Left lung (tissue), 10 donors: ENCODE data around the gene YIF1A. TPM values are rescaled to one million over a fixed set of nuclear protein-coding genes. Genes with fewer than 3 reads are reported as not detected.
A peak's percentile ranks its signal among the peaks of the same experiment; 100 is the strongest.

Experiments used
- ATAC-seq: fragments of 200-7000 bp; cut with Tn5 transposase; one replicate; pipeline ENCODE4 v1.9.1; 2020; ENCODE audit warnings: moderate library complexity
- DNase-seq, 4 donors: peaks; one replicate each; pipeline ENCODE4 v3.0.0-alpha.2; 2013 to 2020
- H3K27ac ChIP-seq, 2 donors: fragments of 200-600 bp; sonication (generic) in 1 of 2; one replicate each; pipeline versions ENCODE4 v1.5.0 to v1.8.0; 2020 to 2021
- H3K27me3 ChIP-seq, 2 donors: fragments of 200-600 bp; sonication (generic) in 1 of 2; one replicate each; pipeline versions ENCODE4 v1.5.0 to v1.8.0; 2020 to 2021
- H3K36me3 ChIP-seq, 2 donors: fragments of 200-600 bp; sonication (generic) in 1 of 2; one replicate each; pipeline versions ENCODE4 v1.5.0 to v1.8.0; 2020 to 2021
- H3K4me1 ChIP-seq, 2 donors: fragments of 200-600 bp; one replicate each; pipeline ENCODE4 v1.8.0; 2021
- H3K4me3 ChIP-seq, 2 donors: fragments of 200-600 bp; sonication (generic) in 1 of 2; one replicate each; pipeline versions ENCODE4 v1.5.0 to v1.8.0; 2020 to 2021; ENCODE audit warnings: mild to moderate bottlenecking in 1 of 2
- H3K9me3 ChIP-seq, 2 donors: fragments of 200-600 bp; sonication (generic) in 1 of 2; one replicate each; pipeline versions ENCODE4 v1.5.0 to v1.8.0; 2020 to 2021
- CTCF ChIP-seq, 2 donors: fragments of 200-600 bp; sonication (generic) in 1 of 2; IDR thresholded peaks; one replicate each; pipeline versions ENCODE4 v1.5.0 to v1.8.0; 2021; ENCODE audit warnings: antibody characterized with exemption in 2 of 2
- intact Hi-C, 2 donors: fragments of 100-400 bp; cut with DNase I; formaldehyde crosslinking; loops; one replicate each; pipeline versions ENCODE4 v1.11.2 to v1.14.2; 2022
- polyA plus RNA-seq, 6 donors: library from polyadenylated mRNA; unstranded; fragments of 120-200 nt; gene quantifications; one replicate each; pipeline ENCODE4 v1.2.1, GENCODE V29; 2013; ENCODE audit not compliant: insufficient read length in 6 of 6
- total RNA-seq, 2 donors: library from RNA; stranded (reverse); fragmentation: NEBNext Ultra II Directional; extraction: Animal tissue kit (Norgen Biotek cat#: 25700); gene quantifications; one replicate each; pipeline ENCODE4 v1.2.1, GENCODE V29; 2021
- donor health status: DM: no; HTN: yes; CAD: no.
- donor health status: DM: no; HTN: no; CAD: no.

YIF1A gene
- total and polyA plus RNA-seq, 8 donors = 32.9 to 118 (median 45.9) TPM

- Histone ChIP-seq H3K27ac (no peak overlapping the region), H3K4me1 (peaks cover 9 to 33% of the 10 kb centered on the region in 2 donors)
These were observed 4.3 kb downstream of the YIF1A start for GRCh38 chr11:66284526-66285078.

GRCh38 chr11:66283461-66284105, 5.4 kb downstream of the YIF1A start:
- DNase-seq (no peak), ATAC-seq (no peak)
- no peaks in the 10 kb centered on the region for H3K9me3 ChIP-seq
- H3K4me1 ChIP-seq = peaks cover 9 to 29% of the 10 kb centered on the region in 2 donors
- no peak overlapping the region for H3K4me3 ChIP-seq
- H3K27ac ChIP-seq = no peak overlapping the region
- peaks cover 0 to 20% of the 10 kb centered on the region in 2 donors for H3K36me3 ChIP-seq
- intact Hi-C loops = no loop called here
- TF ChIP-seq CTCF (IDR thresholded peaks at IDR 0.05) = no peak
- peaks cover 0 to 5% of the 10 kb centered on the region in 2 donors for H3K27me3 ChIP-seq

More at GRCh38 chr11:66284526-66285078, 4.3 kb downstream of the YIF1A start:
- no peak for ATAC-seq
- TF ChIP-seq CTCF (IDR thresholded peaks at IDR 0.05) = no peak
- H3K4me3 ChIP-seq = no peak overlapping the region
- no peaks in the 10 kb centered on the region for H3K27me3 ChIP-seq
- intact Hi-C loops = no loop called here
- H3K36me3 ChIP-seq = peaks cover 0 to 20% of the 10 kb centered on the region in 2 donors
- DNase-seq = no peak
- no peaks in the 10 kb centered on the region for H3K9me3 ChIP-seq

- Histone ChIP-seq H3K9me3 (no peaks in the 10 kb centered on the region), H3K27me3 (peaks cover 0 to 10% of the 10 kb centered on the region in 2 donors), H3K27ac (no peak overlapping the region), H3K4me3 (no peak overlapping the region), H3K4me1 (peaks cover 3 to 27% of the 10 kb centered on the region in 2 donors), H3K36me3 (peaks cover 0 to 20% of the 10 kb centered on the region in 2 donors)
- peak; percentile 93 to 99 for TF ChIP-seq CTCF (IDR thresholded peaks at IDR 0.05)
- DNase-seq (peak; percentile 91 to 100 (median 98)), ATAC-seq (peak; percentile 92)
- intact Hi-C loops = no loop called here
These were observed 6.2 kb downstream of the YIF1A start for GRCh38 chr11:66282468-66283455.

- Histone ChIP-seq H3K9me3 (no peaks in the 10 kb centered on the region), H3K27me3 (peaks cover 0 to 14% of the 10 kb centered on the region in 2 donors), H3K4me1 (peaks cover 3 to 28% of the 10 kb centered on the region in 2 donors), H3K4me3 (no peak overlapping the region), H3K36me3 (peaks cover 0 to 22% of the 10 kb centered on the region in 2 donors), H3K27ac (no peak overlapping the region)
- no peak for DNase-seq
- intact Hi-C loops = no loop called here
- ATAC-seq = no peak
- TF ChIP-seq CTCF (IDR thresholded peaks at IDR 0.05) = no peak
These were observed 7.0 kb downstream of the YIF1A start for GRCh38 chr11:66281776-66282467.
